ENCODE data around the gene AKT1.

AKT1 gene

DNA sequence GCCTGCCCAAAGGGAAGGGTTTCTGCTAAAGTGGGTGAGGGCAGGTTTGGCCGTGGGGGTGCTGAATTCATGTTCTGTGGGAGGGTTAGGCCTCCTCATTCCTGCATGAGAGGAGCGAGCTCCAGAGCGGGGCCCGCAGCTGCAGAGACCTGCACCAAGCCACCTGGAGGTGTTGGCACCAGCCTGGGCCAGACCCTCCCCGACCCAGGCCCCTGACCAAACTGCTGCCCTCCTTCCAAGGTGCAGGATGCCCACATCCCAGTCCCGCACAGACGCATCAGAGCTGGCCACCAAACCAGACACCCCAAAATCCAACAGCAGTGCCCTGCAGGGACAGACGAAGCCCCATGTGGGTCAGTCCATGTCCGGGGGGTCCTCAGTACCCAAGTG, 61.0 kb downstream of the AKT1 start:
- in situ Hi-C loops (cut with MboI; ENCODE audit: low sequenced_read_pairs, unreplicated experiment) = no loop called here
- no peak for DNase-seq (ENCODE audit: low spot score)
- no peak for TF ChIP-seq CTCF (IDR thresholded peaks at IDR 0.05; ENCODE audit: borderline replicate concordance, control extremely low read depth, extremely low read depth, insufficient read depth, missing control alignments)

- in situ Hi-C loops (cut with MboI; ENCODE audit: low sequenced_read_pairs, unreplicated experiment) = no loop called here
These were observed 61.4 kb downstream of the AKT1 start for GRCh38 chr14:104734051-104734587.

GRCh38 chr14:104732931-104733681, 62.4 kb downstream of the AKT1 start:
- no peak for DNase-seq (ENCODE audit: low spot score)
- TF ChIP-seq CTCF (IDR thresholded peaks at IDR 0.05; ENCODE audit: borderline replicate concordance, control extremely low read depth, extremely low read depth, insufficient read depth, missing control alignments) = no peak
- in situ Hi-C loops (cut with MboI; ENCODE audit: low sequenced_read_pairs, unreplicated experiment) = no loop called here

More at GRCh38 chr14:104734051-104734587, 61.4 kb downstream of the AKT1 start:
- DNase-seq (ENCODE audit: low spot score) = no peak
- TF ChIP-seq CTCF (IDR thresholded peaks at IDR 0.05; ENCODE audit: borderline replicate concordance, control extremely low read depth, extremely low read depth, insufficient read depth, missing control alignments) = no peak

- in situ Hi-C loops (cut with MboI; ENCODE audit: low sequenced_read_pairs, unreplicated experiment) = no loop called here
- no peak for TF ChIP-seq CTCF (IDR thresholded peaks at IDR 0.05; ENCODE audit: borderline replicate concordance, control extremely low read depth, extremely low read depth, insufficient read depth, missing control alignments)
- DNase-seq (ENCODE audit: low spot score) = no peak
These were observed 63.2 kb downstream of the AKT1 start for GRCh38 chr14:104732355-104732804.

- TF ChIP-seq CTCF (IDR thresholded peaks at IDR 0.05; ENCODE audit: borderline replicate concordance, control extremely low read depth, extremely low read depth, insufficient read depth, missing control alignments) = no peak
- DNase-seq (ENCODE audit: low spot score) = no peak
- in situ Hi-C loops (cut with MboI; ENCODE audit: low sequenced_read_pairs, unreplicated experiment) = no loop called here
These were observed 63.9 kb downstream of the AKT1 start for GRCh38 chr14:104731320-104732294.

DNA sequence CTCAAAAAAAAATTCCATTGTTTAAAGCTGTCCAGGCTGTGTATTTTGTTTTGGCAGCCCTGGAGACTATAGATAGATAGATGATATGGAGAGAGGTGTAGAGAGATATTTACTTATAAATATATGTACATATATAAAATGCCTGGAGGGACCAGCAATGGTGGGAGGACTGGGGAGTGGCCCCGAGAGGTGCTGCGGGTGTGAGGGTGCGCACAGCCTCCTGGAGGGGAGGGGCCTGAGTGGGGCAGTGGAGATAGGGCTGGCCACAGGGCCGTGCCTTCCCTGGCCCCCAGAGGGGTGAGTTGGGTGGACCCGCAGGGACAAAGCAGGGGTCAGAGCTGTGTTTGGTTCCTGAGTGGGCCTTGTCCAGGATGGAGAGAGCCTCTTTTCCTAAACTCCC, 65.1 kb downstream of the AKT1 start:
- in situ Hi-C loops (cut with MboI; ENCODE audit: low sequenced_read_pairs, unreplicated experiment) = no loop called here
- TF ChIP-seq CTCF (IDR thresholded peaks at IDR 0.05; ENCODE audit: borderline replicate concordance, control extremely low read depth, extremely low read depth, insufficient read depth, missing control alignments) = no peak
- no peak for DNase-seq (ENCODE audit: low spot score)
